ENCODE data around the gene CAMSAP1. TPM values are rescaled to one million over a fixed set of nuclear protein-coding genes. Genes with fewer than 3 reads are reported as not detected.
"Not testable (repeated sequence)": the region's sequence is repeated elsewhere in the genome, so short reads cannot be mapped to it uniquely, and the experiment has no call there.

The CAMSAP1 gene
- total and polyA plus RNA-seq, 10 donors: 2.4 to 34.3 (median 19.8) TPM

GRCh38 chr9:135919318-135919890 lies 12.1 kb upstream of the CAMSAP1 start:
- H3K9me3 ChIP-seq: peaks cover 3 to 57% (median 54%) of the 10 kb centered on the region in 8 donors
- WGBS, 5 donors: 96 to 99% (median 97%) methylated on average over 10 to 11 of the region's 11 CpGs
- peak; percentile 60 for DNase-seq

GRCh38 chr9:135916227-135916626 lies 8.9 kb upstream of the CAMSAP1 start:
- WGBS, 5 donors: 93 to 98% (median 94%) methylated on average over 12 of the region's 12 CpGs
- intact Hi-C loops (cut with DNase I; ENCODE audit: low total_unique reads); H3K27ac ChIP-seq; H3K27me3 ChIP-seq (replicated peaks in 1 of 7); H3K4me1 ChIP-seq; H3K4me3 ChIP-seq: not testable (repeated sequence)
- peak; percentile 11 for DNase-seq
- H3K9me3 ChIP-seq: peaks cover 3 to 80% (median 69%) of the 10 kb centered on the region in 8 donors
- H3K36me3 ChIP-seq: peaks cover 0 to 56% (median 30%) of the 10 kb centered on the region in 6 donors

More at GRCh38 chr9:135919318-135919890, 12.1 kb upstream of the CAMSAP1 start:
- H3K36me3 ChIP-seq: peaks cover 0 to 36% (median 23%) of the 10 kb centered on the region in 6 donors
- no peak overlapping the region for H3K27ac ChIP-seq
- TF ChIP-seq POLR2AphosphoS5 (IDR thresholded peaks at IDR 0.05) (peak in 2 of 3 donors; percentile 23 to 33), CTCF (IDR thresholded peaks at IDR 0.05 in 8 of 11, conservative IDR thresholded peaks at IDR 0.05 in 3 of 11) (no peak), POLR2A (IDR thresholded peaks at IDR 0.05) (no peak)
- H3K4me3 ChIP-seq: no peak overlapping the region
- intact Hi-C loops (cut with DNase I; ENCODE audit: low total_unique reads): no loop called here
- no peaks in the 10 kb centered on the region for H3K4me1 ChIP-seq
- no peaks in the 10 kb centered on the region for H3K27me3 ChIP-seq (replicated peaks in 1 of 7)

- Histone ChIP-seq H3K27ac (no peak overlapping the region), H3K4me1 (peaks cover 0 to 12% (median 2%) of the 10 kb centered on the region in 6 donors), H3K9me3 (peaks cover 3 to 78% (median 68%) of the 10 kb centered on the region in 8 donors), H3K4me3 (no peak overlapping the region), H3K27me3 (replicated peaks in 1 of 7) (no peaks in the 10 kb centered on the region), H3K36me3 (peaks cover 0 to 65% (median 30%) of the 10 kb centered on the region in 6 donors)
- peak; percentile 29 for DNase-seq
- intact Hi-C loops (cut with DNase I; ENCODE audit: low total_unique reads): no loop called here
- TF ChIP-seq POLR2A (IDR thresholded peaks at IDR 0.05) (no peak), POLR2AphosphoS5 (IDR thresholded peaks at IDR 0.05) (peak in 1 of 3 donors; percentile 12)
- 81 to 100% (median 96%) methylated on average over 1 of the region's 1 CpG for WGBS, 5 donors
Observed at GRCh38 chr9:135914921-135915320, 7.6 kb upstream of the CAMSAP1 start.

GRCh38 chr9:135911233-135911632 lies 3.9 kb upstream of the CAMSAP1 start:
- peaks cover 17 to 36% (median 26%) of the 10 kb centered on the region in 6 donors for H3K4me1 ChIP-seq
- H3K36me3 ChIP-seq: peaks cover 0 to 59% (median 29%) of the 10 kb centered on the region in 6 donors
- intact Hi-C loops (cut with DNase I; ENCODE audit: low total_unique reads); H3K27me3 ChIP-seq (replicated peaks in 1 of 7); H3K27ac ChIP-seq; H3K4me3 ChIP-seq: not testable (repeated sequence)
- 89 to 96% (median 96%) methylated on average over 9 of the region's 9 CpGs for WGBS, 5 donors
- peak; percentile 33 for DNase-seq
- peaks cover 0 to 41% (median 32%) of the 10 kb centered on the region in 8 donors for H3K9me3 ChIP-seq

- peaks cover 0 to 54% (median 29%) of the 10 kb centered on the region in 6 donors for H3K36me3 ChIP-seq
- intact Hi-C loops (cut with DNase I; ENCODE audit: low total_unique reads): no loop called here
- peaks cover 21 to 41% (median 30%) of the 10 kb centered on the region in 6 donors for H3K4me1 ChIP-seq
- H3K27me3 ChIP-seq (replicated peaks in 1 of 7): no peaks in the 10 kb centered on the region
- no peak overlapping the region for H3K4me3 ChIP-seq
- peaks cover 0 to 36% (median 28%) of the 10 kb centered on the region in 8 donors for H3K9me3 ChIP-seq
- 97 to 99% (median 98%) methylated on average over 9 of the region's 9 CpGs for WGBS, 5 donors
- TF ChIP-seq POLR2AphosphoS5 (IDR thresholded peaks at IDR 0.05) (no peak), CTCF (IDR thresholded peaks at IDR 0.05 in 8 of 11, conservative IDR thresholded peaks at IDR 0.05 in 3 of 11) (no peak), POLR2A (IDR thresholded peaks at IDR 0.05) (no peak)
- H3K27ac ChIP-seq: no peak overlapping the region
- DNase-seq: peak; percentile 54
Observed at GRCh38 chr9:135910757-135911156, 3.4 kb upstream of the CAMSAP1 start.
